Measurements from ENCODE around the gene OASL.
"Not testable (repeated sequence)": the region's sequence is repeated elsewhere in the genome, so short reads cannot be mapped to it uniquely, and the experiment has no call there.

DNA sequence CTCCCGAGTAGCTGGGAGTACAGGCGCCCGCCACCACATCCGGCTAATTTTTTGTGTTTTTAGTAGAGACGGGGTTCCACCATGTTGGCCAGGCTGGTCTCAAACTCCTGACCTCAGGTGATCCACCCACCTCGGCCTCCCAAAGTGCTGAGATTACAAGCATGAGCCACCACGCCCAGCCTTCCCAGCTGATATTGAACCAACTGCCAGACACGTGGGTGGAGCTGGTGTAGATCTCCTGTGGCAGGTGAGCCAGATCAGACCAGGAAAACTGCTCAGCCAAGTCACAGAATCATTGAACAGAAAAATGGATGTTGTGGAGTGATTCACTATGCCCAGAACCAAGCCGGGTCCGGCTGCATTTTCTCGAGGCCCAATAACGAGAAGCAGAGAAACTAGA is 8.4 kb upstream of the OASL start:
- not testable (repeated sequence) for TF ChIP-seq PBX2 (CRISPR knock-in tag; IDR thresholded peaks at IDR 0.05; ENCODE audit: low read depth); PBX2 (tag; conservative IDR thresholded peaks at IDR 0.05; ENCODE audit: low read depth); HMG20B (CRISPR knock-in tag; IDR thresholded peaks at IDR 0.05); YY1 (IDR thresholded peaks at IDR 0.05; ENCODE audit: borderline replicate concordance in 1 of 3, control insufficient read depth in 1 of 3, extremely low read depth in 1 of 3, insufficient read depth in 3 of 3, insufficient read length in 1 of 3, insufficient replicate concordance in 2 of 3, low read depth in 1 of 3, low read length in 2 of 3); TAF1 (IDR thresholded peaks at IDR 0.05; ENCODE audit: control insufficient read depth, extremely low read depth, insufficient read depth, low read length, severe bottlenecking); ATF6 (CRISPR knock-in tag; IDR thresholded peaks at IDR 0.05); SMARCC2 (IDR thresholded peaks at IDR 0.05; ENCODE audit: low read depth); ZNF507 (tag; conservative IDR thresholded peaks at IDR 0.05); TEAD4 (IDR thresholded peaks at IDR 0.05; ENCODE audit: low read length); TEAD4 (CRISPR knock-in tag; IDR thresholded peaks at IDR 0.05; ENCODE audit: borderline replicate concordance); ZNF277 (CRISPR knock-in tag; IDR thresholded peaks at IDR 0.05; ENCODE audit: borderline replicate concordance); ZNF12 (CRISPR knock-in tag; IDR thresholded peaks at IDR 0.05)
- TF ChIP-seq, protein P1, sequence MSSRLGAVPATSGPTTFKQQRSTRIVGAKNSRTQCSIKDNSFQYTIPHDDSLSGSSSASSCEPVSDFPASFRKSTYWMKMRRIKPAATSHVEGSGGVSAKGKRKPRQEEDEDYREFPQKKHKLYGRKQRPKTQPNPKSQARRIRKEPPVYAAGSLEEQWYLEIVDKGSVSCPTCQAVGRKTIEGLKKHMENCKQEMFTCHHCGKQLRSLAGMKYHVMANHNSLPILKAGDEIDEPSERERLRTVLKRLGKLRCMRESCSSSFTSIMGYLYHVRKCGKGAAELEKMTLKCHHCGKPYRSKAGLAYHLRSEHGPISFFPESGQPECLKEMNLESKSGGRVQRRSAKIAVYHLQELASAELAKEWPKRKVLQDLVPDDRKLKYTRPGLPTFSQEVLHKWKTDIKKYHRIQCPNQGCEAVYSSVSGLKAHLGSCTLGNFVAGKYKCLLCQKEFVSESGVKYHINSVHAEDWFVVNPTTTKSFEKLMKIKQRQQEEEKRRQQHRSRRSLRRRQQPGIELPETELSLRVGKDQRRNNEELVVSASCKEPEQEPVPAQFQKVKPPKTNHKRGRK (tag; IDR thresholded peaks at IDR 0.05): not testable (repeated sequence)
- TF ChIP-seq, protein P2, sequence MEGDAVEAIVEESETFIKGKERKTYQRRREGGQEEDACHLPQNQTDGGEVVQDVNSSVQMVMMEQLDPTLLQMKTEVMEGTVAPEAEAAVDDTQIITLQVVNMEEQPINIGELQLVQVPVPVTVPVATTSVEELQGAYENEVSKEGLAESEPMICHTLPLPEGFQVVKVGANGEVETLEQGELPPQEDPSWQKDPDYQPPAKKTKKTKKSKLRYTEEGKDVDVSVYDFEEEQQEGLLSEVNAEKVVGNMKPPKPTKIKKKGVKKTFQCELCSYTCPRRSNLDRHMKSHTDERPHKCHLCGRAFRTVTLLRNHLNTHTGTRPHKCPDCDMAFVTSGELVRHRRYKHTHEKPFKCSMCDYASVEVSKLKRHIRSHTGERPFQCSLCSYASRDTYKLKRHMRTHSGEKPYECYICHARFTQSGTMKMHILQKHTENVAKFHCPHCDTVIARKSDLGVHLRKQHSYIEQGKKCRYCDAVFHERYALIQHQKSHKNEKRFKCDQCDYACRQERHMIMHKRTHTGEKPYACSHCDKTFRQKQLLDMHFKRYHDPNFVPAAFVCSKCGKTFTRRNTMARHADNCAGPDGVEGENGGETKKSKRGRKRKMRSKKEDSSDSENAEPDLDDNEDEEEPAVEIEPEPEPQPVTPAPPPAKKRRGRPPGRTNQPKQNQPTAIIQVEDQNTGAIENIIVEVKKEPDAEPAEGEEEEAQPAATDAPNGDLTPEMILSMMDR (IDR thresholded peaks at IDR 0.05 in 2 of 3, conservative IDR thresholded peaks at IDR 0.05 in 1 of 3; ENCODE audit: insufficient read depth in 2 of 3, low read depth in 1 of 3, low read length in 3 of 3): not testable (repeated sequence)
- TF ChIP-seq, protein P3, sequence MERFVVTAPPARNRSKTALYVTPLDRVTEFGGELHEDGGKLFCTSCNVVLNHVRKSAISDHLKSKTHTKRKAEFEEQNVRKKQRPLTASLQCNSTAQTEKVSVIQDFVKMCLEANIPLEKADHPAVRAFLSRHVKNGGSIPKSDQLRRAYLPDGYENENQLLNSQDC (CRISPR knock-in tag; IDR thresholded peaks at IDR 0.05): not testable (repeated sequence)
- TF ChIP-seq, protein P4, sequence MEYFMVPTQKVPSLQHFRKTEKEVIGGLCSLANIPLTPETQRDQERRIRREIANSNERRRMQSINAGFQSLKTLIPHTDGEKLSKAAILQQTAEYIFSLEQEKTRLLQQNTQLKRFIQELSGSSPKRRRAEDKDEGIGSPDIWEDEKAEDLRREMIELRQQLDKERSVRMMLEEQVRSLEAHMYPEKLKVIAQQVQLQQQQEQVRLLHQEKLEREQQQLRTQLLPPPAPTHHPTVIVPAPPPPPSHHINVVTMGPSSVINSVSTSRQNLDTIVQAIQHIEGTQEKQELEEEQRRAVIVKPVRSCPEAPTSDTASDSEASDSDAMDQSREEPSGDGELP (CRISPR knock-in tag; IDR thresholded peaks at IDR 0.05; ENCODE audit: borderline replicate concordance): not testable (repeated sequence)
